Measurements from ENCODE around the gene NR1H3.

GRCh38 chr11:47236482-47236881, 21.3 kb upstream of the NR1H3 start:
- no peak for TF ChIP-seq RCOR1 (conservative IDR thresholded peaks at IDR 0.05; ENCODE audit: low read depth, low read length)
- no peak for TF ChIP-seq SMARCA5 (IDR thresholded peaks at IDR 0.05)
- TF ChIP-seq NR2C1 (IDR thresholded peaks at IDR 0.05), result no peak
- no peak for TF ChIP-seq NFXL1 (IDR thresholded peaks at IDR 0.05; ENCODE audit: borderline replicate concordance)
- no peak for TF ChIP-seq REST (IDR thresholded peaks at IDR 0.05; ENCODE audit: low read depth, low read length)
- no peak for TF ChIP-seq EP300 (IDR thresholded peaks at IDR 0.05; ENCODE audit: borderline replicate concordance in 1 of 2, control insufficient read depth in 1 of 2, low read depth in 2 of 2, low read length in 2 of 2)
- TF ChIP-seq YBX1 (IDR thresholded peaks at IDR 0.05), result no peak
- TF ChIP-seq SIN3A (IDR thresholded peaks at IDR 0.05; ENCODE audit: low read depth, low read length), result no peak
- no peak for TF ChIP-seq POLR2A (IDR thresholded peaks at IDR 0.05; ENCODE audit: low read depth, low read length)
- TF ChIP-seq CEBPB (IDR thresholded peaks at IDR 0.05; ENCODE audit: borderline replicate concordance in 1 of 2, low read depth in 2 of 2, low read length in 2 of 2), result no peak
- TF ChIP-seq CHD1 (IDR thresholded peaks at IDR 0.05; ENCODE audit: low read depth, low read length), result no peak
- no peak for TF ChIP-seq POLR2AphosphoS2 (IDR thresholded peaks at IDR 0.05; ENCODE audit: low read depth, low read length)

Data from GM12878 (cell line).